Measurements from ENCODE around the gene HHAT.
"Not testable (repeated sequence)": the region's sequence is repeated elsewhere in the genome, so short reads cannot be mapped to it uniquely, and the experiment has no call there.

HHAT gene

DNA sequence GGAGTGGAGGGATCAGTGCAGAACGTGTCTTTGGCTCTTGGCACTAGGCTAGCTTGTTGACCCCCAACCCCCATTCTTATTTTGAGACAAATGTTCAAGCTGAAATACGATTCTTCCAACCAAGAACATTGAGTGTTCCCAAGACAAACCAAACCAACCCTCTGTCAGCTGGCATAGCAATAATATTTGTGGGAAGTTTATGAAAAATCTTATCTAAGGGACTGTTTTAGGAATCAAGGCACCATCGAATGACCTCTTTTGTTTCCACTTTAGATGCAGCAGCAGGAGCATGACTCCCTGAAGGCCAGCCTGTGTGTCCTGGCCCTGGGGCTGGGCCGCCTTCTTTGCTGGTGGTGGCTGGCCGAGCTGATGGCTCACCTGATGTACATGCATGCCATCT lies 89.2 kb downstream of the HHAT start:
- Mint-ChIP-seq H3K27ac (no peak overlapping the region), H3K36me3 (ENCODE audit: low read depth) (peaks cover 21% of the 10 kb centered on the region), H3K27me3 (ENCODE audit: low read depth) (no peaks in the 10 kb centered on the region), H3K9me3 (peaks cover 8% of the 10 kb centered on the region), H3K4me1 (peaks cover 4% of the 10 kb centered on the region), H3K4me3 (no peak overlapping the region)
- TF ChIP-seq, protein P1, sequence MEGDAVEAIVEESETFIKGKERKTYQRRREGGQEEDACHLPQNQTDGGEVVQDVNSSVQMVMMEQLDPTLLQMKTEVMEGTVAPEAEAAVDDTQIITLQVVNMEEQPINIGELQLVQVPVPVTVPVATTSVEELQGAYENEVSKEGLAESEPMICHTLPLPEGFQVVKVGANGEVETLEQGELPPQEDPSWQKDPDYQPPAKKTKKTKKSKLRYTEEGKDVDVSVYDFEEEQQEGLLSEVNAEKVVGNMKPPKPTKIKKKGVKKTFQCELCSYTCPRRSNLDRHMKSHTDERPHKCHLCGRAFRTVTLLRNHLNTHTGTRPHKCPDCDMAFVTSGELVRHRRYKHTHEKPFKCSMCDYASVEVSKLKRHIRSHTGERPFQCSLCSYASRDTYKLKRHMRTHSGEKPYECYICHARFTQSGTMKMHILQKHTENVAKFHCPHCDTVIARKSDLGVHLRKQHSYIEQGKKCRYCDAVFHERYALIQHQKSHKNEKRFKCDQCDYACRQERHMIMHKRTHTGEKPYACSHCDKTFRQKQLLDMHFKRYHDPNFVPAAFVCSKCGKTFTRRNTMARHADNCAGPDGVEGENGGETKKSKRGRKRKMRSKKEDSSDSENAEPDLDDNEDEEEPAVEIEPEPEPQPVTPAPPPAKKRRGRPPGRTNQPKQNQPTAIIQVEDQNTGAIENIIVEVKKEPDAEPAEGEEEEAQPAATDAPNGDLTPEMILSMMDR (IDR thresholded peaks at IDR 0.05; ENCODE audit: unreplicated experiment in 3 of 3), result no peak

DNA sequence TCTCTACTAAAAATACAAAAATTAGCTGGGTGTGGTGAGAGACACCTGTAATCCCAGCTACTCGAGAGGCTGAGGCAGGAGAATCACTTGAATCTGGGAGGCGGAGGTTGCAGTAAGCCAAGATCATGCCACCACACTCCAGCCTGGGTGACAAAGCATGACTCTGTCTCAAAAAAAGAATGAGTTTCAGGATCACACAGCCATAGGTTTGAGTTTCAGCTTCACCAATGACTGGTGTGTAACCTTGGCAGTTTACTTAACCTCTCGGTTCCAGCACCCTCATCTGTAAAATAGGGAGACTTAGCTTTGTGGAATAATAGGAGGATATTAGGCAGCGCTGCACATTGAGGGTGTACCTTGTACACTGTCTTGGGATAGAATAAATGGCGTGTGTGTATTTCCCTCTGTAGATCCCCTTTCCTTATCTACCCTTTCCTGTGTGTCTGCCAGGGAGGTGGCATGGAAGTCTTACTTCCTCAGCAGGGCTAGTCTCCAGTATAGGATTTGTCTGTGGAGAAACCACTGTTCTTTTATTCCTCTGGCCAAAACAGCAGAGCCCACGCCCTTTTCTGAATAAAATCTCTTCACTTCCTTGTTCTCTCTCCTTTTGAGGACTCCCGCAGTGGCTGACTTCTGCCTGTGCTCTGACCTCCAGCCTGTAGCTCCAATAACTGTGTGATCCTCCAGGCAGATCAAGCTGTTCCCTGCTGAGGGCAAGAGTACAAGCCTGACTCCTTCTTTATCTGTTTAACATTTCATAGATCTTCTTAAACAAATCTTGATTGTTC lies 90.4 kb downstream of the HHAT start:
- Mint-ChIP-seq H3K27ac (no peak overlapping the region), H3K36me3 (ENCODE audit: low read depth) (peaks cover 20% of the 10 kb centered on the region), H3K4me3 (no peak overlapping the region), H3K9me3 (peaks cover 5% of the 10 kb centered on the region), H3K27me3 (ENCODE audit: low read depth) (no peaks in the 10 kb centered on the region), H3K4me1 (peaks cover 4% of the 10 kb centered on the region)
- TF ChIP-seq, protein P1 (IDR thresholded peaks at IDR 0.05; ENCODE audit: unreplicated experiment in 3 of 3), result no peak

DNA sequence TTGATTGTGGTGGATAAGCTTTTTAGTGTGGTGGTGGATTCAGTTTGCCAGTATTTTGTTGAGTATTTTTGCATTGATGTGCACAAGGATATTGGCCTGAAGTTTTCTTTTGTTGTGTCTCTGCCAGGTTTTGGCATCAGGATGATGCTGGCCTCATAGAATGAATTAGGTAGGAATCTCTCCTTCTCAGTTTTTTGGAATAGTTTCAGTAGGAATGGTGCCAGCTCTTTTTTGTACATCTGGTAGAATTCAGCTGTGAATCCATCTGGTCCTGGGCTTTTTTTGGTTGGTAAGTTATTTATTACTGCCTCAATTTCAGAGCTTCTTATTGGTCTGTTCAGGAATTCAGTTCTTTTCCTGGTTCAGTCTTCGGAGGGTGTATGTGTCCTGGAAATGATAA lies 98.0 kb downstream of the HHAT start:
- H3K27me3 Mint-ChIP-seq (ENCODE audit: low read depth); H3K4me3 Mint-ChIP-seq; H3K9me3 Mint-ChIP-seq; H3K27ac Mint-ChIP-seq; H3K4me1 Mint-ChIP-seq: not testable (repeated sequence)
- peaks cover 20% of the 10 kb centered on the region for H3K36me3 Mint-ChIP-seq (ENCODE audit: low read depth)

DNA sequence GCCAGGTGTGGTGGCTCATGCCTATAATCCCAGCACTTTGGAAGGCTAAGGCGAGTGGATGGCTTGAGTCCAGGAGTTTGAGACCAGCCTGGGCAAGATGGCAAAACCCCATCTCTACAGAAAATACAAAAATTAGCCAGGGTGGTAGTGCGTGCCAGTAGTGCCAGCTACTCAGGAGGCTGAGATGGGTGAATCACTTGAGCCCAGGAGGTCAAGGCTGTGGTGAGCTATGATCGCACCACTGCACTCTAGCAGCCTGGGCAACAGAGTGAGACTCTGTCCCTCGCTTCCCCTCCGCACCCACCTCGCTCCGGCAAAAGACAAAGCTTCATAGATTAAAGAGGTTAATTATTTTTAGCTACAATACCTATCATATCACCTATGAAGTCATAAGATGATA lies 100.0 kb downstream of the HHAT start:
- Mint-ChIP-seq H3K27ac (no peak overlapping the region), H3K36me3 (ENCODE audit: low read depth) (peaks cover 7% of the 10 kb centered on the region), H3K27me3 (ENCODE audit: low read depth) (no peaks in the 10 kb centered on the region), H3K9me3 (peaks cover 6% of the 10 kb centered on the region), H3K4me3 (no peak overlapping the region), H3K4me1 (no peaks in the 10 kb centered on the region)
- TF ChIP-seq, protein P1 (IDR thresholded peaks at IDR 0.05; ENCODE audit: unreplicated experiment in 3 of 3), result no peak

DNA sequence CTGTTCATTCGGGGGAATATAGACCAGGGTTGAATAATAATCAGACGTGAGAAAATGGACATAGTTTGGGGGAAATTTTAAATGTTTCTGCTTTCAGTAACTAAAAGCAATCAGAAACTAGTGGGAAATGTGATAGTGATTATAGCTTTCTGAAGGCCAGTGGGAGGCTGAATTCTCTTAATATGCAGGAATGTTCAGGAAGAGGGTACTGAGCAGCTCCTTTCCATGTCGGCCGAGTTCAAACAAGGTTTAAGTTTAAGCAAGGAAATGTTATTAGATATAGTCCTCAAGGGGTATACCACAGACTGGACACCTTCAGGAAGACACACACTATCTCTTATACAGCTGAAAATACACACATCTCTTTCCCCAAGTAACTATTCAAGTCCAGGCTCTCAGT lies 105.5 kb downstream of the HHAT start:
- Mint-ChIP-seq H3K27ac (no peak overlapping the region), H3K4me3 (no peak overlapping the region), H3K27me3 (ENCODE audit: low read depth) (no peaks in the 10 kb centered on the region), H3K36me3 (ENCODE audit: low read depth) (no peaks in the 10 kb centered on the region), H3K4me1 (peaks cover 11% of the 10 kb centered on the region), H3K9me3 (no peaks in the 10 kb centered on the region)
- TF ChIP-seq, protein P1 (IDR thresholded peaks at IDR 0.05; ENCODE audit: unreplicated experiment in 3 of 3), result no peak

DNA sequence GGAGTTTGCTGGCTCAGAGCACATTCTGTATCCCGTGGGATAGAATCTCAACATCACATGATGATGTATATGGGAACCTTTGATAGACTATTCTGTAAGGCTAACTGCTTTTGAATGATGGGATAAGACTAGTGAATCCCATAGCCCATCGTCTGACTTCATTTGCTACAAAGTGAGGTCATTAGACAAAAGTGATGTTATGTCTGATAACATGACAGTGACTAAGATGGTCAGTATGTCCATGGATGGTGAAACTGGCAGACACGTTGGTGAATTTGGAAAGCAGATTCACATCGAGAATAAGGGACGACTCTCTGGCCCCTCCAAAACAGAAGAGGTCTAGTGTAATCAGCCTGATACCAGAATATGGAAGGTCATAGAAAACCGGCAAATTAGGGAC lies 108.4 kb downstream of the HHAT start:
- Mint-ChIP-seq H3K9me3 (no peaks in the 10 kb centered on the region), H3K4me1 (peaks cover 18% of the 10 kb centered on the region), H3K27me3 (ENCODE audit: low read depth) (no peaks in the 10 kb centered on the region), H3K4me3 (no peak overlapping the region), H3K27ac (no peak overlapping the region), H3K36me3 (ENCODE audit: low read depth) (no peaks in the 10 kb centered on the region)
- TF ChIP-seq, protein P1 (IDR thresholded peaks at IDR 0.05; ENCODE audit: unreplicated experiment in 3 of 3), result no peak
